Anterior cingulate cortex (tissue), 58 donors: Measurements from ENCODE around the gene TMEM126A.

ENCODE experiments used
- DNase-seq, 58 donors: peaks; one replicate each; lab custom pipeline; 2025; lab: John Stamatoyannopoulos, UW

Gene TMEM126A

DNA sequence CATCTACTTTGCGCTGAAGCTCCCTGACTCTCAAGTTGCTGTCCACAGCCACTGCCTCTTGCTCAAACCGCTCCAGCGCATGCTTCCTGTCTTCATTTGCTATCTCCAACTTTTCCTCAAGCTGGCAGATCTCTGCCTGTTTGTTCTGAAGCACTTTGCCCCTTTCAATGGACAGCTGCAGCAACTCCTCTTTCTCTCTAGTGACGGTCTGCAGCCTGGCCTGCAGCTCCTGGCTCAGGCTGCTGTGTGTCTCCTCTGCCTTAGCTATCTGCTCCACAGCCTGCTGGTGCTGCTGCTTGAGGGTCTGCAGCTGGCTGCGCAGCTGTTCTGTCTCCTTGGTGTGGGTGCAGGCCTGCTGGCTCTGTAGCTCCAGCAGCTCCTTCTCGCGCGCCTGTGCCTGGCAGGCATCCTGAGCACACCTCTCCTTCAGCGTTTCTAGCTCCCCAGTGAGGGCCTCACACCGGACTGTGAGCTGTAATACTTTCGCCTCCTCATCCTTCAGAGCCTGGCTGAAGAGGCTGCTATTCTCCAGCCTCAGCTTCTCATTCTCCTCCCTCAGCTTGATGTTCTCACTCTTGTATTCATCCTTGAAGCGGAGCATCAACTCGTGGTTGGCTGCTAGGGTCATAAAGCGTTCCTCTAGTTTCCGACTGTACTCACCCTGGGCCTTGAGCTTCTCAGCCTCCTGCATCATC, 37.5 kb downstream of the TMEM126A start:
- DNase-seq = peak in 6 of 58 donors; percentile 1 to 46 (median 12)

DNA sequence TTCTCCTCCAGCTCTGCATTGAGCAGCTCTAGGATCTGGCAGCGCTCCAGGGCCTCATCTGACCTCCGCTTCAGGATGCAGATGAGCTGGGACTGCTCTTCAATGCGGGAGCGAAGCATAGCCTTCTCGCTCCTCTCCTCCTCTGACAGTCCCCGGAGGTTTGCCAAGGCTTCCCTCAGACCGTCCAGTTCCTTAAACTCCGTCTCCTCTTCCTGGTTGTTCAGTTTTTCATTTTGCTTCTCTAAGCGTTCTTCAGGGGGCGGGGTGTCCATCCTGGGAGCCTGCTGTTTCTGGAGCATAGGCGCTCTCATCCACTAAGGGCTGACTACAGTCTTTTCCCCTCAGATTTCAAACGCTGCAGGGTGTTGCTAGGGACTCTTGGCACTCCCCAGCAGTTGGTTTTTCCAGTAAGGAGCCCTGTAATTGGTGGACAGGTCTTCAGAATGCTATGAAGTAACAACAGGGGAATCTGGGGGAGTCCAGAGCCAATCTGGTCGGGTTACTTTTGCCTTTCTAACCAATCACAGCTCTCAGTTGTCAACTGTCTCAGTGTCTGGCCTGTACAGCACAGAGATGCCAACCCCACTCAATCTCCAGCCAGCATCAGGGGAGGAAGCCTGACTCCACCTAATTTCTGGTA, 38.2 kb downstream of the TMEM126A start, which contains the start of gene CCDC89:
TSS of gene CCDC89 (minus strand) at position 376 of the 640 bp plus-strand sequence. CDS start at position 311, 65 bp downstream.
- peak in 55 of 58 donors; percentile 13 to 87 (median 57) for DNase-seq

DNA sequence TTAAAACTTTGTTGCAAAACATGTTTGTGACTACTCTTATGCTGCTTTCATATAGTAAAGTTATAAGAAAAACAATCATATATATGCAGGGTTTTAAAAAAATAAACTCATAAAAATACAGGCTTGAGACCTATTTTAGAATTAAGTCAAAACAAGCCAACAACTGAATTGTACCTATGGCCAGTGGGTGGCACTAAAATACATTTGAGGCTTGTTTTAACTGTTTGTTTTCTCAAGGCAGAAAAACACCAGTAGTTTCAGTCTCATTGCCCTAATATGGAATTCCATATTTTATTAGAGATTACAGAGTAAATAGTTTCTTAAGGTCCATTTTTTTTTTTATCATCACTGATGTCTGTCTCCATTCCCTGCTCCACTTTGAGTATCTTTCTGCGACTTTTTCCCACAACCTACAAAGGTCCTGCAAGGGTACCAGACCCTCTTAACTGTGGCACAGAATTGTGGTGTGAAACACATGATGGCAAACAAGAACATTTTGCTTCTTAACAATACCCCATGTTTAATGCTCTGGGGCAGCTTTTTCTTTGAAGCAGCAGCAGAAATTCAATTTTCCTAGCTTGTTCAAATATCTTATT, 46.7 kb downstream of the TMEM126A start:
- DNase-seq = peak in 2 of 58 donors; percentile 16 to 19

DNA sequence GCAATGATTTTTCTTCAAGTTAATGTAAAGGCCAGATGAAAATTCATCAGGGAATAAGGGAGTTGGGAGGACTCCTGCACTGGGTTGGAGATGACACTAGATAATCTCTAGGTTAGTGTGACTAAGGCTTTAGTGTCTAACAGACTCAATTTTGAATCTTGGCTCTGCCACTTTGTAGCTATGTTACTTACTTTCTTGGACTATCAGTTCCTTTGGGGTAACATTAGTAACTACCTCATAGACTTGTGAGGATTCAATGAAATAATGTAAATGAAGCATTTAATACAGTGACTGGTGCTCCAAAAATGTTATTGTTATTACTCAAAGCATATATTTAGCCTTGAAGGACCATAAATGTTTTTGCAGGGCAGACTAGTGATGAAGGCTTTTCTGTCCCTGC, 47.8 kb downstream of the TMEM126A start:
- DNase-seq = no peak

DNA sequence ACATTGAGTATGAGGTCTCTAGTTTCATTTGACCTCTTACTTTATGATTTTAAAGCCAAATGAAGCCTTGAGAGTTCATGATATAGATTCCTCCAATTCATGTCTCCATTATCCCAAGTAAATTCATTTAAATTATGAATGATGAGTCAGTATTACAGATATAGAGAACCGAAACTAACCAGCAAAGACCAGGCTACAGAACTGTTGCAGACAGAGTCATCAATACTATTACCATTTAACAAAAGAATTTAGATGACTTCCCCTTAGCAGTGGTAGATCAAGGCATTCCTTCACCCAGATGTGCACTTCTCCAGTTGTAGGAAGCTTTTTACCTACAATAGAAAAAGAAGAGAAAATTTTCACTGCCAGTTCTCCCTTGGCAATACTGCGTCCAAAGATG, 50.0 kb downstream of the TMEM126A start:
- DNase-seq = no peak

DNA sequence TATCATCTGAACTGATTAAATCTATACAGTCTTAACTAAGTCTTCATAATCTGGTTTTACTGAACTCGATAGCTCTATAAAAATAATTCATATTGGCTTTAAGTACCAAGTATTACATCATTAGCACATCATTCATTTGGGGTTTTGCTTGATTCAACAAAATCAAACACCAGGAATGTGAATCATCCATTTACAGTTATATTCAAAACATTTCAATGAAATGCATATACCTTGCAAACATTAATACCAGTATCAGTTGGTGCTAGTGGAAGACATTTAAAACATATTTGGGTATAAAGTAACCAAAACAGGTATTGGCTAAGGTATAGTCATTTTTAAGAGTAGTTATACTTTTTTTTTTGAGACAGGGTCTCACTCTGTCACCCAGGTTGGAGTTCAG, 50.4 kb downstream of the TMEM126A start:
- no peak for DNase-seq

DNA sequence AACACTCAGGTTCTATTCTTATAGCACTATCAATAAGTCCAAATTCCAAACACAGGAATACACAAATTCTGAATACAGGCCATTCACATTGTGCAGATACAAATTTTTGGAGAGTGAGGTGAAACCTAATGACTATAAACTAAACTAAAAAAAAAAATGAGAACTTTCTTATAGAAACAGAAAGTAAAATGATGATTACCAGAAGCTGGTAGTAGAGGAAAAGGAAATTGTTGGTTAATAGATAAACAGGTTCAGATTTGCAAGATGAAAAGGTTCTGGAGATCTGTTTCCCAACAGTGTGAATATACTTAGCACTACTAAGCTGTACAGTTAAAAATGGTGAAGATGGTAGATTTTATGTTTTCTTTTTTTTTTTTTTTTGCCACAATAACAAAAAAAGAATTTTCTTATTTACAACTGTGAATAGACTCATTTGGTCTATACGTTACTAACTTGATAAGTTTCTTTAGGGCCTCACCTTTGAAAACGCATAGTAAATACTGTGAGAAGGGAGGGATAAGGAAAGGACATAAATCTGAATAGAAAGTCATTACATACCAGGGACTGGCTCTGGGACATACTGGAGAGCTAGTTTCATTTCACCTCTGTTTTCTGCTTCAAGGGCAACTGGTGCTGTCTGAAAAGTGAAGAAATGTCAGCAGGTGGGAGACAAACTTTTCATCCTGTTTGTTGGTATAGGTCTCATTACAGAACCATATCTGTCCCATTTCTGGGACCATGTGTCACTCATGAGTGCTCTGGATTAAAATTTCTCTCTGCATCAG, 52.4 kb downstream of the TMEM126A start:
- DNase-seq = no peak

DNA sequence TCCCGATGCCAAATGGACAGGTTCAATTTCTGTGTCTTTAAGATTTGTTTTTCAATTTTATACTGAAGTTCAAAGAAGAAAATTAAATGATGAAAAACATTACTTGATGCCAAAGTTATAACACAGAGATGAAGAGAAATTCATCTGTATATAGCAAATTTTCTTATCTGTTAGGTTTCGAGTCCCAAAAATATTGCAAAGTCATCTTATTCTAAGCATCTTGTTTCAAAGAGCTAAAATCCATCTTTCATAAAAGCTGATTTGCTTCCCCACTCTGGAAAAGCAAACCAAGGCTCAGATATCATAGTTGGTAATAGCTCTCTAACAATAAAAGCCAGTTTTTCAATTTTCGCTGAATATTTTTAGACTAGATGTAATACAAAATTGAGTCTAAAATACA, 57.2 kb downstream of the TMEM126A start:
- DNase-seq = no peak

DNA sequence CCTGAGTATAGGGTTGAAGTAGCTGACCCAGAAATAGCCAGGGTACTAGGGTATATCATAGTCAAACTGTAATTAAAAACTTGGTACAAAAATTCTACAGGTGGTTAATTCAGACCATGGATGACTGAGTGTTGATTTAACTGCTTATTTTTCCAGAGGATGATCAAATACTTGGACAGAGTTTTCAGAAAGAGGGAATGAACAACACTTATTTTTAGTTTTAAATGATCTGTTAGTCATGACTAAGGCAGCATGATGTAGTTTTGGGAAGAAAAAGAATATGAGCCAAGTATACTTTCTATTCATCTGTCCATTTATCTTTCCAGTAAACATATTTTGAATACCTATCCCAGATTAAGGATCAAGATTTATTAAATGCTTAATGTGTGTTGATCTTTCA, 58.0 kb downstream of the TMEM126A start:
- no peak for DNase-seq
